GM19043 (cell line): Measurements from ENCODE around the gene DNAH3.
"Not testable (repeated sequence)": the region's sequence is repeated elsewhere in the genome, so short reads cannot be mapped to it uniquely, and the experiment has no call there.

Experiments used
- ATAC-seq: cut with Tn5 transposase; IDR thresholded peaks from one replicate; pipeline ENCODE4 v1.9.1; 2021; ENCODE audit warnings: low read depth; ENCODE audit not compliant: unreplicated experiment

Gene DNAH3

DNA sequence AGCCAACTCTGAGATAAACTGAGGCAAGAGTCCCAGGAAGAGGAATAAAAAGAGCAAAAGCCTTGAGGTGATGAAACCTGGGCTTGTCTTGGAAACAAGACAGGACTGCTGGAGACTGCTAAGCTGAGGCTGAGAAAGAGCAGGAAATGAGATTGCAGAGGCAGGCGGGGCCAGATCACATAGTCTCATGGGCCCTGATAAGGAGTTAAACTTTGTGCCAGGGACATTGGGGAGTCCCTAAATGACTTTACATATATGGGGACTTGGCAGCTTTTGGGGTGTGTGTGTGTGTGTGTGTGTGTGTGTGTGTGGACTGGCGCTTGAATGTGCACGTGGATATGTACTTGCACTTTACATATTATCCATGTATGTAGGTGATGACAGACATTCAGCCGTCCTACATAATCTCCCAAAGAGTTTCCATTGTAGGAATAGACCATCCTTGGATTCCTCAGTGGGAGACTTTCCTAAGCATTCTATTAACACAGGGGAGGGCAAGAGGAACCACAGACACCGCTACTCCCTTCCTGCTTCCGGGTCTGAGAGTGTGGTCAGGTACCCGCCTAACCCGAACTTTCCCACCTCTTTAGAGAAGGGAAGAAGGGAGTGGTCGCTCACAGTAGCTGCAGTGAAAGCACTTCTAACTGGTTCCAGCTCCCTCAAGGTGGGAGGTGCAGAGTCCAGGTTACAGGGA is 127.0 kb downstream of the DNAH3 start:
- ATAC-seq: no peak

DNA sequence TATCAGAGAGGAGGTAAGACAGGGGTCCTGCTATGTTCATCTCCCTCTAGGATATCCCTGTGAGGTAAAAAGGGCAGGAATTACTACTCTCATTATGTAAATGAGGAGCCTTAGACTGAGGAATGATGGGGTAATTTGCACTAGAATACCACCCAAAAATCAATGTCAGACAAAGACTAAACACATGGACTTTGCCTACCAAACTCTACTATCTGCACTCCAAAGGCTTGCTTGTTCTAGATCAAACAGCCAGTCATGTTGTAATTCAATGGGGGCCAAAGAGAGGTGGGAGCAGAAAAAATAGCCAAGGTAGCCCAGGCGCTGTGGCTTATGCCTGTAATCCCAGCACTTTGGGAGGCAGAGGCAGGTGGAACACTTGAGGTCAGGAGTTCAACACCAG is 129.3 kb downstream of the DNAH3 start:
- no peak for ATAC-seq

GRCh38 chr16:21009815-21010214 is 140.8 kb downstream of the DNAH3 start:
- ATAC-seq: no peak

GRCh38 chr16:21005008-21005407 is 145.6 kb downstream of the DNAH3 start:
- ATAC-seq: no peak

DNA sequence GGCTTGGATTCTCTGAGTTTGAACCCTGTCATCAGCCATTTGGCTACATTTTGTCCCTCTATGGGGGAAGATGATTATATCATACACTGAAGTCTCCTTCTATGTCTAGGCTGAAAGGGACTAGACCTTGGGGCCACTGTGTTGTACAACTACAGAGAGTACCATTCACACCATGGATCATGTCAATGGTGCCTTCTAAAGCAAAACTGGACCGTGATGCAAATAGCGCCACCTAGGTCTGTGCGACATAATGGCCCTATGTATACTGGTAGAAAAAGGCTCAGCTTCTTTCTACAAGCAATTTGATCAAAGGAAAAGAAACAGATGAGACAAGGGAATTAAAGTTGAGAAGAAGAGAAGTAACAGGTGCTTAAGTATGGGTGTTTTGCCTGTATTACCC is 149.4 kb downstream of the DNAH3 start:
- no peak for ATAC-seq

GRCh38 chr16:20997147-20997546 is 153.5 kb downstream of the DNAH3 start:
- ATAC-seq: no peak

DNA sequence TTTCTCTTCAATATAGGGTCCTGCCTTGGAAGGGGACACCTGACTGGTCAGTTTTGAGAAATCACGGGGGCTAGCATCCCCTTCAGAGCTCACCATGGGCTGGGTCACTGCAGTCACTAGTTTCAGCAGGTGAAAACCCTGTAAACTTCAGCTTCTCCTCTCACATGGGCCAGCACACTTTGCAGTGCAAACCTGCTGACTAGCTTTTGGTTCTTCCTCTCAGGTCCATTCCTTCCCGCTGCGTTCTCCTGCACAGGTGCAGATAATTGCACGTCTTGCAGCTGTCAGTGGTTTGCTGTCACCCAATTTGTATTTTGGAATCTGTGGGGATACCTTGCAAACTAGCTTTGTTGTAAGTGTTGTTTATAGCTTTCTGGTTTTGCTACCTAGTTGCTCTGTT is 154.9 kb downstream of the DNAH3 start:
- ATAC-seq: no peak

- ATAC-seq: not testable (repeated sequence)
Observed at GRCh38 chr16:20989496-20990070, 161.1 kb downstream of the DNAH3 start.

DNA sequence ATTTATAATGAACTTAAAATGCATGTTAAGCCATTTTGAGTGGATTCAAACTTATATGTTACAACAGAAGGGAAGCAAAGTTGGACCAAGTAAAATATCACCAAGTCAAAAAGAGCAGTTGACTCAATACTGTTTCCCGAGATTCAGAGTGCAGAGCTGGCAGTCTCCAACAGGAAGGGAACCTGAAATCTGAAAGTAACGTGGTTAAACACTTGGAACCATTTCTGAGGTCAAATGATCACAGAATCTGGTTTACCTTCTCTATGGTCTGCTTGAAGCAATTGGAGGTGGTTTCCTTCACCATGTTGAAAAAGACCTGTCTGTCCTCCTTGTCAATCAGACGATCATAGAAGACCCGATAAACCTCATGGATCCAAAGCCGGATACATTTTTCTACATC is 163.6 kb downstream of the DNAH3 start:
- no peak for ATAC-seq

- no peak for ATAC-seq
Observed at GRCh38 chr16:20984019-20984418, 166.6 kb downstream of the DNAH3 start.

DNA sequence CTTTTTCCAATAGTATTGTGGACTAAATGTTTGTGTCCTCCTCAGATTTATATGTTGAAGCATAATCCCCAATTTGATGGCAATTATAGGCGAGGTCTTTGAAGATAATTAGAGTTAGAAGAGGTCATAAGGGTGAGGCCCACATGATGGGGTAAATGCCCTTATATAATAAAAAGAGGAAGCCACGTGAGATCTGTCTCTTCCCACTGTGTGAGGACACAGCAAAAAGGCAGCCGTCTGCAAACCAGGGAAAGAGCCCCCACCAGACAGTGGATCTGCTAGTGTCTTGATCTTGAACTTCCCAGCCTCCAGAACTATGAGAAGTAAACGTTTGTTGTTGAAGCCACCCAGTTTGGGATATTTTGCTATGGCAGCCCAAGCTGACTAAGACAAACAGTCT is 174.1 kb downstream of the DNAH3 start:
- ATAC-seq: no peak

GRCh38 chr16:20973201-20973600 is 177.4 kb downstream of the DNAH3 start:
- not testable (repeated sequence) for ATAC-seq

DNA sequence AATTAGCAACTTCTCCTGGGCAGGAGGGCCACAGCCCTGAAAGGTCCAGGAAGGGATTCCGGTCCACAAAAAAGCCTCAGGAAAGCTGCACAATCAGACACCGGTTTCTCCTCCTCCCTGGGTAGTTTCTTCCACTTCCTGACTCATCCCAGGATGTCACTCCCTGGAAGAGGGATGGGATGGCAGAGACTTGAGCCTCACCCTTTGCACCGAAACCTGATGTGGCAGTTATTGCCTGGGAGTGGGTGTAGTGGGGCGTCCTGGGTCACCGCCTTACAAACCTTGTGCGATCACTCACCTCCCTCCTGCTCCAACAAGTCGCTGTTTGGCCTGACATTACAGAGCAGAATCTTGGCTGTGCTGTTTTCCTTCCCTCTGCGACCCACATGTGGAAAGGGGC is 179.2 kb downstream of the DNAH3 start:
- ATAC-seq: no peak

DNA sequence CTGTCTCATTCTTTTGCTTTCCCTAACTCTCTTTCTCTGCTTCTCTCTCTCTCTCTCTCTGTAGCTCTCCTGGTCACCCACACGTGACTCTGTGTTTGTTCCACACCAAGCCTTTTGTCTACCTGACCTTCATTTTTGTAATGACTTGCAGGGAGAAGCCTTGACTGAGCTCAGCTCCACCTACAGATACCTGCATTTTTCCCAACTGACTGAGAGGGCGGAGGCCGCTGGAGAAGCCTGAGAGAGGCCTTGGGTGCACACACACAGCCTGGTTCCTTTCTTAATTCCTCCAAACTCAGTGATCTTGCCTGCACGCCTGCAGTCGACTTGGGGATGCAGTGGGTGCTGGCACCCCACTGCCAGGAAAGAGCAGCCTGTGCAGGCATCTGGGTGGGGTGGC is 181.3 kb downstream of the DNAH3 start:
- ATAC-seq: no peak

DNA sequence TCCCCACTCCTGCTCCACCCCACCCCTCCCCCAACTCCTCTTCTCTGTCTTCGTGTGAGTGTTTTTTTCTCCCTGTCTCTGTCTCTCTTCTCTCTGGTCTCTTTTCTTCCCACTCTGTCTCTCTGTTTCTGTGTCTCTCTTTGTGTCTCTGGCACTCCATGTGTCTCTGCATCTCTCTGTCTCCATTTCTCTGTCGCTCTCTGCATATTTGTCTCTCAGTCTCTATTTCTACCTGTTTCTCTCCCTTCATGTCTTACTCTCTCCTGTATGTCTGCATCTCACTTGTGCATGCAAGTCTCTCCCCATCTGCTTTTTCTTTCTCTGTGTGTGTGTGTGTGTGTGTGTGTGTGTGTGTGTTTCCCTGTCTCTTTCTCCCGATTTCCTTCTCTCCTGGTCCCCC is 181.9 kb downstream of the DNAH3 start:
- no peak for ATAC-seq

GRCh38 chr16:20960899-20961298 is 189.7 kb downstream of the DNAH3 start:
- no peak for ATAC-seq

DNA sequence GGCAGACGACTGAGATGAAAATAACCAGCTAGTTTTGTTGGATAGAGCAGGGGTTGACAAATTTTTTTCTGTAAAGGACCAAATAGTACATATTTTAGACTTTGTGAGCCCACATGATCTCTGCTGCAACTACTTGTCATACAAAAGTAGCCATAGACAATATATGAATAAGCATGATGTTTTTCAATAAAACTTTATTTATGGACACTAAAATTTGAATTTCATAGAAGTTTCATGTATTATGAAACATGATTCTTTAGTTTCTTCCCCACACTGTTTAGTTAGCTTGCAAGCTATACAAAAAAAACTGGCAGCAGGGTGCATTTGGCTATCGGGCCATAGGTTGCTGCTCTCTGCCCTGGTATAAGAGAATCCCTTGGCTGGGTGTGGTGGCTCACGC is 193.5 kb downstream of the DNAH3 start:
- no peak for ATAC-seq

- ATAC-seq: no peak
Observed at GRCh38 chr16:20956319-20956718, 194.3 kb downstream of the DNAH3 start.

- ATAC-seq: no peak
Observed at GRCh38 chr16:20954574-20954973, 196.1 kb downstream of the DNAH3 start.

DNA sequence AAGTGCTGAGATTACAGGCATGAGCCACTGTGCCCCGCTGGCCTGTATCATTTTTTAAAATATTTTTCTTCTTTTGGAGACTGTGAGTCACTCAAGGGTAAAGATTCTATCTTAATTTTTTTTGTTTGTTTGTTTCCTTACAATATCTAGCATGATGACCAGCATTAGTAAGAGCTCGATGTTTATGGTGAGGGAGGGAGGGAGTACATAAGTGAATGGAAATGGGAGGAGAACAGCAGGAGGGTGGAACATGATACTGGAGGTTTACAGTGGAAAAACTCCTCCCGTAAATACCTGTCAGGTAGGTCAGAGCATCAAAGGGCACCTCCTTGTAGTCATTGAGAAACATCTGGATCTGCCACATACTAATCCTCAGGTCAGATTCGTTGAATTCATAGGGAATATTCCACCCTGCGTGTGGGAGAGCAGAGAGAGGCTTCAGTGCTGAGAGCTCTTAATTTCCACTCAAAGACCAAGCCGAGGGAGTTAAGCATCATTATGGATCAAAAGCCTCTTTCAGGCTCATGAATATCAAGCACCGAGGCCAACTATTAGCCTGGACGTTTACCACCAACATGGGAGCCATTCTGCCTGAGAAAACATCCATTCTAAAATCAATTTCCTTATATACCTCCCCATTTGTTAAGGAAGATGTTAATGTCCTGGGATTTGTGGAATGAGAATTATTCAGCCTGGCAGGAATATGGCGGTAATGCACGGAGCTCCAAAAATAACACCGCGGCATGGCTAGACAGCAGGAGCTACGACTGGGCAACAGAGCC is 198.3 kb downstream of the DNAH3 start:
- ATAC-seq: no peak

- no peak for ATAC-seq
Observed at GRCh38 chr16:20950294-20950693, 200.4 kb downstream of the DNAH3 start.

GRCh38 chr16:20949660-20950059 is 201.0 kb downstream of the DNAH3 start:
- no peak for ATAC-seq
